Measurements from ENCODE around the gene EGFL7.

DNA sequence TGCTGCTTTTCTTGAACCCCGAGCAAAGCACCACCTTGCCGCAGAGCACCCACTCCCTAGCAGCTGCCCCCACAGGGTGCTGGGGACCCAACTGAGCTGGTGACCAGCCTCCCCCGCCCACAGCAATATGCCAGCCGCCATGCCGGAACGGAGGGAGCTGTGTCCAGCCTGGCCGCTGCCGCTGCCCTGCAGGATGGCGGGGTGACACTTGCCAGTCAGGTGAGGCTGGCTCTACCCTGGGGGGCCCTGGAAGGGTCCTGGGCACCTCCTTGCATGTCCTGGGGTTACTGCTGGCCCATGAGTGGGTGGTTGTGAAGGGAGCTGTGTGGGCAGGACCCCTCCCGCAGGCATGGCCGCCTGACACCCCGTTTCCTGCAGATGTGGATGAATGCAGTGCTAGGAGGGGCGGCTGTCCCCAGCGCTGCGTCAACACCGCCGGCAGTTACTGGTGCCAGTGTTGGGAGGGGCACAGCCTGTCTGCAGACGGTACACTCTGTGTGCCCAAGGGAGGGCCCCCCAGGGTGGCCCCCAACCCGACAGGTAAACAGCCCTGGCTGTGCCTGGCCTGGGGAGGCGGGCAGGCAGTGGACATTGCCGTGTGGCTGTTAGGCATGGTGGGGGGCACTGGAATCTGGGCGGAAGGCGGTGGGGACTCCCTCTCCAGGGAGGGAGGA, 7.2 kb downstream of the EGFL7 start:
- TF ChIP-seq, protein P1, sequence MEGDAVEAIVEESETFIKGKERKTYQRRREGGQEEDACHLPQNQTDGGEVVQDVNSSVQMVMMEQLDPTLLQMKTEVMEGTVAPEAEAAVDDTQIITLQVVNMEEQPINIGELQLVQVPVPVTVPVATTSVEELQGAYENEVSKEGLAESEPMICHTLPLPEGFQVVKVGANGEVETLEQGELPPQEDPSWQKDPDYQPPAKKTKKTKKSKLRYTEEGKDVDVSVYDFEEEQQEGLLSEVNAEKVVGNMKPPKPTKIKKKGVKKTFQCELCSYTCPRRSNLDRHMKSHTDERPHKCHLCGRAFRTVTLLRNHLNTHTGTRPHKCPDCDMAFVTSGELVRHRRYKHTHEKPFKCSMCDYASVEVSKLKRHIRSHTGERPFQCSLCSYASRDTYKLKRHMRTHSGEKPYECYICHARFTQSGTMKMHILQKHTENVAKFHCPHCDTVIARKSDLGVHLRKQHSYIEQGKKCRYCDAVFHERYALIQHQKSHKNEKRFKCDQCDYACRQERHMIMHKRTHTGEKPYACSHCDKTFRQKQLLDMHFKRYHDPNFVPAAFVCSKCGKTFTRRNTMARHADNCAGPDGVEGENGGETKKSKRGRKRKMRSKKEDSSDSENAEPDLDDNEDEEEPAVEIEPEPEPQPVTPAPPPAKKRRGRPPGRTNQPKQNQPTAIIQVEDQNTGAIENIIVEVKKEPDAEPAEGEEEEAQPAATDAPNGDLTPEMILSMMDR (IDR thresholded peaks at IDR 0.05) = no peak
- TF ChIP-seq POLR2A (IDR thresholded peaks at IDR 0.05) = no peak
